GOT3 (cell line): ENCODE results near the gene PLXNA2.

Experiments
- DNase-seq: peaks from one replicate; lab custom pipeline; 2025; ENCODE audit warnings: mixed read lengths; lab: John Stamatoyannopoulos, UW

The PLXNA2 gene

GRCh38 chr1:208177656-208178055, 66.5 kb downstream of the PLXNA2 start:
- DNase-seq, result no peak

DNA sequence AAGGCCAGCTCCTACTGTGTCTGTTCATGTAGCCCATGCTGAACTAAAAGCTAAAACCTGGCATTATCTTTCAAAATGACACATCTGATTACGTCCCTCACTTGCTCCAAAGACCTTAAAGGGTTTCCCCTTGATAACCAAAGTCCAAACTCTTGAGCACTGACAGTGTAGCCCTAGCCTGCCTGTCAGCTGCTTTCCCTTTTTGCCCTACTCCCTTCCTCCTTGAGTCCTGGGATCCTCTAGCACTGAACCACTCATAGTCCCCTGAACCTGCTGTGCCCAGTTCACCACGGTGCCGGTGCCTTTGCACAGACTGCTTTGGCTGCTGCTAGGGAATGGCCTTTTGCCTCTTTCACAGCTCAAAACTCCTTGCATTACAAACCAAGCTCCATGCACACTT, 67.5 kb downstream of the PLXNA2 start:
- no peak for DNase-seq

- no peak for DNase-seq
Observed at GRCh38 chr1:208175508-208175895, 68.7 kb downstream of the PLXNA2 start.

GRCh38 chr1:208174731-208175507, 69.3 kb downstream of the PLXNA2 start:
- no peak for DNase-seq

DNA sequence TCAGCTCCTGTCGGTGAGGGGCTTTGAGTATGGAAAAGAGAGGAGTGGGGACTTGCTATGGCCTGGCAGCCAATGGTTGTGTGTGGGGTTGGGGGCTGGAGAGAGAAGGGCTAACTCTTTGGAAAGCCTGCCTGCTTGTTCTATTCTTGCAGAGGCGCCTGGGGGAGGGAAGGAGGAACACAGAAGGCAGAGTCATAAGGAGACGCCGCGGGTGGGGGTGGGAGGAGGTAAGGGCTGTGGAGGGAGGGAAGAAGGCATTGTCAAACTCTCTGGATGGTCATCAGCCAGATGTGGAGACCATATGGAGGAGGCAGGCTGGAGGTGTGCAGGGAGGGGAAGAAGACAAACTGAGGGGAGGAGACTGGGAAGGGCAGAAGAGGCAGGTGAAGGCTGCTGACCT, 70.0 kb downstream of the PLXNA2 start:
- no peak for DNase-seq

DNA sequence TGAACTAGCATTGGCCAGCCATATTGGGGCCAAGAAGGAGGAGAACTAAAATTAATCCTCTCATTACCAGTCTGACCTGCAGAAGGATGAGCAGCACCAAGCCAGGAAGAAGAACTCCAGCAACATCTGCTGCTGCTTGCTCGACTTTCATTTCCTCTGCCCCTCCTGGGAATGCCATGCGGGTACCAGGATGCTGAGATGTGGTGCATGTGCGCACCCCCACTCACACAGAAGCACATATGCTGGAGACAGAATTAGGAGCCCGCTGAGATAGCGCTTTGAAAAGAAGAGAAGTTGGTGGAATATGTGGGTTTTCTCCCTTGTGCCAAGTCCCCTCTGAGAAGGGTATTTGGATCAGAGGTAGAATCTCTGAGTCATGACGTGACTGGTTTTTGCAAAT, 70.4 kb downstream of the PLXNA2 start:
- no peak for DNase-seq

- no peak for DNase-seq
Observed at GRCh38 chr1:208172423-208173145, 71.6 kb downstream of the PLXNA2 start.

GRCh38 chr1:208171616-208172422, 72.4 kb downstream of the PLXNA2 start:
- DNase-seq, result no peak

DNA sequence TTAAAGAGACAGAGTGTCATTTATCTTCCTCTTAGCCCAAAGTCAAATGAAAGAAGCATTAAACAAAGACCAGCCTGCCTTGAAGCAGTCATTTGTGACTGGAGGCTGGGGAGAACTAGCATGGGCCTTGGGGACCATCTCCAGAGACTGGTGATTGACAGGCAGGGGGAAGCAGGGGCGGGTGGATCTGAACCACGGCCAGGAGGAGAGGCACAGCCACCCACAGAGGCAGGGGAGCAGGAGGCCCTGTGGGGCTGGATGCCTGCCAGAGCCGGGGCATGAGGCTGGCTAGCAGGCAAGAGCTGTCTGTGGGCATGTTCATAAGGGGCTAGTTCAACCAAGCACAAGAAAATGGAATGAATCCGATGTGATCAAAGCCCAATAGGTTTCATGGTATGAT, 73.9 kb downstream of the PLXNA2 start:
- DNase-seq, result no peak

- DNase-seq, result no peak
Observed at GRCh38 chr1:208169081-208169879, 74.9 kb downstream of the PLXNA2 start.

- no peak for DNase-seq
Observed at GRCh38 chr1:208167261-208167869, 76.8 kb downstream of the PLXNA2 start.

DNA sequence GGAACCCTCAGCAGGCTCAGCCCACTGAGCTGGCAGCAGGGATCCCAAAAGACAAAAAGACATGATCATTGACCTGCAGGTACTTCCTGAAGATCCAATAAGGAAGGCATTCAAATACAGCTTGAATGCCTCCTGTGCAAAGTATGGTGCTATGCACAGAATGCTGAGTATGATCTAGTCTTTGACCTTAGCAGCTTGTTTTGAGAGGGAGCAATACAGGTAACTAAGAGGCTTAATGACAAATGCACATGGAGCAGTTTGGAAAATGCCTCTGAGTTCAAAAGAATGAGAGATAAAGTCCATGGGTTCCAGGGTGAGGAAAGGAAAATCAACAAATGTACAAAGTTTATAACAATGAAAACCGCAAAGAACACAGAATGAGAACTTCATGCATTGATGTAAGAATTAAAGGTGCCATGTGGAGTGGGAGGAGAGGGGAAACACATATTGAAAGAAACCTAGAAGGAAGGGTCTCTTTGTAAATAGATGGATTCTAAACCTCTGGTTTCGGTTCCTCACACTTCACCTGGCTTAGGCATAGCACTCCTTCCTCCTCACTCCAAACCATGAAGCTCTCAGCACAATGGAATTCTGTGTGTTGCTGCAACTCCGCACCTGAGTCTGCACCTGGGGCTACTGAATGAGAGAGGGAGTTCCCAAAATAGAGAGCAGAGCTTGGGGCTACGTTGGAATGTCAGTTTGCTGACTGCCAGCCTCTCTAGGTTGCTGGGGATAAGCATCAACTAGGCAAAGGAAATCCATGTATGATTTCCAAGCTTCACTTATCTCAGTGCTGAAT, 77.6 kb downstream of the PLXNA2 start:
- DNase-seq, result no peak

DNA sequence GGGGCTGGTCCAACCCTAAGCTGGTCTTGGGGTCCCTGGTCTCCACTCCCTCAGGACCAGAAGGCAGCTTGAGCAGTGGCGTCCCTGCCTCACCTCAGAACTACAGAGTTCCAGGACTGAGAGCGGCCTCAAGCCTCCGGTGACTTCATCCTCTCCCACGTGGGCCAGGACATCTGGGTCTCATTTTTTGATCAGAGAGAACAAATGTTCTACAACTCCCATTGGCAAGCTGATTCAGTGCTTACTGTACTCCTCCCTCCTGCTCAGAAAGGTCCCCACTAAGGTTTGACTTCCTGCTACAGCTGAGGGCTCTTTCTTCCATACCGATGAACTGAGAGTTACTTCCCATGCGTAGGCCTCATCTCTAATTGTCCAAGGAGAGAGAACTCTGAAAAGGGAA, 78.5 kb downstream of the PLXNA2 start:
- DNase-seq, result no peak

GRCh38 chr1:208164609-208165008, 79.6 kb downstream of the PLXNA2 start:
- no peak for DNase-seq

DNA sequence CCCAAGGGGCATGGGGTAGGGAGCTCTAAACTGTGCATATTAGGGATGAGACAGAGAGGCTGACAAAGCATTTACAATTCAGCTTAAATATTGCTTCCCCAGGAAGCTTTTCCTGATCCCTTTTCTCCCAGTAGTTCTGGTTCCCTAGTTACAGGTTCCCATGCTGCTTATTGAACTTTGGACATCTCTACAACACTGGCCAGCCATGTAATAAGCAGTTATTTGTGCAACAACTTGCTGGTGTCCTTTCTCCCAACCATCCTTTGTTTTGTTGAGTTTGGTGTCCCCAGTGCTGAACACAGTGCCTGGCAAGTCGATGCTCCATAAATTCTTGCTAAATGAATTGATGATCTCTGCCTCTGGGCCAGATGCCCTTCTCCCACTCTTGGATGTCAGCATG, 80.6 kb downstream of the PLXNA2 start:
- DNase-seq, result no peak

GRCh38 chr1:208162903-208163302, 81.3 kb downstream of the PLXNA2 start:
- no peak for DNase-seq

- DNase-seq, result no peak
Observed at GRCh38 chr1:208161656-208162375, 82.4 kb downstream of the PLXNA2 start.

GRCh38 chr1:208161005-208161404, 83.2 kb downstream of the PLXNA2 start:
- DNase-seq, result no peak

DNA sequence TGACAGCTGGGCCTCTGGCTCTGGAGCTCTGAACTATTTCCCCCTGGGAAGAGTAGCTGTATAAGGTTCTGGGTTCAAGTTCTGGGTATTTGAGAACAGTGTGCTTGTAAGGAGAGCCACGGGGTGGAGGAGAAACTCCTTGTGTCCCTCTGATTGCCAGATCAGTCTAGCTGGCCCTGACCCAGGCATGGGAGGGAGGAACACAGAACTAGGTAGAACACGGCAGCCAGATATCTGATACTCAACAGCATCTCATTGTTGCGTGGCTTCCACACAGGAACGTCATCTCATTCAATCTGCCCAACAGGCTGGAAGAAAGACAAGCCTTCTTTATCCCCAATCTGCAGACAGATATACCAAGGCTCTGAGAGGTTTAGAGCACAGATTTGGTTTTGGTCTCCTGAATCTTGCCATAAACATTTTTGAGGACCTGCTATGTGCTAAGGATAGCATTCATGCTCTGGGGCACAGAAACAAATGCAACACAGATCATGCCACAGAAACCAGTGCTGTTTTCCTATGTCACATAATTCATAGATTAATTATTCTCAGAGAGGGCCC, 83.8 kb downstream of the PLXNA2 start:
- no peak for DNase-seq
